HG03342 (cell line): ENCODE measurements around the gene TAF6L.
"Not testable (repeated sequence)": the region's sequence is repeated elsewhere in the genome, so short reads cannot be mapped to it uniquely, and the experiment has no call there.

Source experiments
- ATAC-seq: cut with Tn5 transposase; IDR thresholded peaks from one replicate; pipeline ENCODE4 v1.9.1; 2021; ENCODE audit warnings: mild to moderate bottlenecking, moderate library complexity; ENCODE audit not compliant: unreplicated experiment

TAF6L gene, protein sequence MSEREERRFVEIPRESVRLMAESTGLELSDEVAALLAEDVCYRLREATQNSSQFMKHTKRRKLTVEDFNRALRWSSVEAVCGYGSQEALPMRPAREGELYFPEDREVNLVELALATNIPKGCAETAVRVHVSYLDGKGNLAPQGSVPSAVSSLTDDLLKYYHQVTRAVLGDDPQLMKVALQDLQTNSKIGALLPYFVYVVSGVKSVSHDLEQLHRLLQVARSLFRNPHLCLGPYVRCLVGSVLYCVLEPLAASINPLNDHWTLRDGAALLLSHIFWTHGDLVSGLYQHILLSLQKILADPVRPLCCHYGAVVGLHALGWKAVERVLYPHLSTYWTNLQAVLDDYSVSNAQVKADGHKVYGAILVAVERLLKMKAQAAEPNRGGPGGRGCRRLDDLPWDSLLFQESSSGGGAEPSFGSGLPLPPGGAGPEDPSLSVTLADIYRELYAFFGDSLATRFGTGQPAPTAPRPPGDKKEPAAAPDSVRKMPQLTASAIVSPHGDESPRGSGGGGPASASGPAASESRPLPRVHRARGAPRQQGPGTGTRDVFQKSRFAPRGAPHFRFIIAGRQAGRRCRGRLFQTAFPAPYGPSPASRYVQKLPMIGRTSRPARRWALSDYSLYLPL

DNA sequence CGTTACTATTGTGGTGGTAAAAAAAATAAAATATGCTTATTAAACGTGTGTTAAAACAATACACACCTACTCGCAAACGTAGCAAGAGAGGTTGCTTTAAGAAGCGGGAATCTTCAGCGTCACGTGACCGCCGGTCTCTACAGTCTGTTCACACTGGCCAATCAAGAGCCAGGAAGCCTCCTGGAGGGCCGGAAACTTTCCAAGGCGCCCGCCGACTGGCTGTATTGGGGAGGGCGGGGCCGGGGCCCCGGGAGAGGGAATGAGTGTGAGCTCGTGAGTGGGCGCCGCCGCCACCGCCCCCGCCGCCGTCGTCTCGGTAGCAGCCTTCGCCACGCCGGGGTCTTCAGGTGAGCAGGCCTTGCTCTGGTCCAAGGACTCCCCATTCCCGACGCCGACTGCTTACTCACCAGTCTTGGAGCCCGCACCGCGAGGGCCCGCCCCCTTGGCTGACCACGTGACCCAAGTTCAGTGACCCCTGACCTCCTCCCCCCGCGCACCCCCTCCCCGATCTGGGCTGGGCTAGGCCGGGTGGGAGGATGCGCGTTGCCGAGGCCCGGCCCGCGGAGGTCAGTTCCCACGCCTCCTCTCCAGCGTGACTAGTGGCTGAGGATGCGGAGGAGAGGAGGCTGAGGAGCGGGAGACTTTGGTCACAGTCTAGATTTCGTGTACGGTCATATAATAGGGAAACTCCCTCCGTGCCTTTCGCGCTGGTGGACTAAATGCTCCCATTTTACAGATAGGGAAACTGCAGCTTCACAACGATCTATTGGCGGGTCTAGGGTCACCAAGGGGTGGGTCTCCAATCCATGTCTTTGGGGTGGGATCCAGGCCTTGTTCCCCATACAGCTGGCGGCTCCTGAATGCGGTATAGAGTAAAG, at the start of gene TAF6L:
TAF6L (plus strand) TSS at position 253 of the 878 bp plus-strand sequence. CDS start 4,388 bp downstream, outside the sequence.
- ATAC-seq = peak; percentile 75

- no peak for ATAC-seq
These were observed 49.2 kb upstream of the TAF6L start for GRCh38 chr11:62721994-62722393.

DNA sequence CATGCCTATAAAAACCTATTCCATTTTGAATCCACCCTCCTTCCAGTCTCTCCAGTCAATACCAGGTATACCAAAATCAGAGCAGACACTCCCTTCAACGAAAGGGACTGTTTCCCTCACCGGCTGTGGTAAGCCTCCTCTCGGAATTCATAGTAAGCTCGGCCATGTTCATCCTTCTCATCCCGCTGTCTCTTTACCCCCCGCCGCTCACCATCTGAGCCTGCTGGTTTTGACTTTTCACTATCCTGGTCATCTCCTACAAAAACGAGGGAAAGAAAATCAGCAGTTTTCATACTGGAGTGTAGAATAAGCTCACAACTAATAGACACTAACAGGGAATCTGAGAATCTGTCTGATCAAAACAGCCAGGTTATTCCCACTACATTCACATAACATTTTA, 47.0 kb upstream of the TAF6L start:
- ATAC-seq = no peak

GRCh38 chr11:62725646-62726045, 45.5 kb upstream of the TAF6L start:
- no peak for ATAC-seq

DNA sequence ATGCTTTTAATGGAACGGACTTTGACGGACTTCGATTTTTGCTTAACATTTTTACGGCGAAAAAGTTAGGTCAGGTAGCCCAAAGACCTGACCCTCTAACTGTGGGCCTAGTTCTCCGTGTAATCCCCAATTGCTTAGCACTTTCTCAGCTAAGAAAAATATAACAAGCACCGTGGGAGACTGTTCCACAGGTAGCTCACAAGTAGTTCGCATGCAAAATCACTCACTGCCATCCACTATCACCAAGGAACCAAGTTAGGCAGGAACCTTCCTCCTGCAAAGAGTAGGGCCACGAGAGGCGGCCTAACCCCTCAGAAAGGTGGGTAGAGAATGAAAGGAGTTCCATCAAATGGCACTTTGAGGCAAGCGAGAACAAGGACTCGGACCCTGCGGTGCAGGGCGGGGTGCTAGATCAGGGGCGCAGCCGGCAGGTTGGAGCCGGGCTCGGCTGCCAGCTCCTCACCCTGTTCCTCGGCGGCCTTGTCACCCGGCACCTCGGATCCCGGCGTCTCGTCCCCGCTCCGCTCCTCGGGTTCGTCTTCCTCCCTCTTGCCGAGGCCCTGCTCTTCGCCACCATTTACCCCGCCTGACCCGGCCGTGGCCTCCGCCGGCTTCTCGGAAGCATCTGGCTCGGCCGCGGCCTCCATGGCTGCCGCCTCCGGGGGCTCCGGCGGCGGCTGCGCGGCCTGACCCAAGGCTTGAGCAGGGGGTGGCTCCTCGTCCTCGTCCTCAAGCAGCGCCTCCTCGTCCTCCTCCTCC, 44.9 kb upstream of the TAF6L start:
- no peak for ATAC-seq

DNA sequence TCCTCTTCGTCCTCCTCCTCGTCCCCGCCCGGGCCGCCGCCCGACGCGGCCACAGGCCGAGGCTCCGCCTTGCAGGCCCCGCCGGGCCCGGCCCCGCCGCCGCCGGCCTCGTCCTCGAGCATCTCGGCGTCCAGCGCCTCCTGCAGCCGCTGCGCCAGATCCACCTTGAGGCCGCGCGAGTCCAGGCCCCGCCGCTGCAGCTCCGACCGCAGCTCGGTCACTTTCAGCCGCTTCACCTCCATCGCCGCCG, 44.4 kb upstream of the TAF6L start:
- no peak for ATAC-seq

- ATAC-seq = peak; percentile 69
These were observed 43.9 kb upstream of the TAF6L start, which contains the start of gene HNRNPUL2 for GRCh38 chr11:62727165-62727871. HNRNPUL2 (minus strand) TSS chr11:62727457; CDS start chr11:62727156, 301 bp downstream.

- ATAC-seq = peak; percentile 47
These were observed 43.4 kb upstream of the TAF6L start for GRCh38 chr11:62727872-62728170.

DNA sequence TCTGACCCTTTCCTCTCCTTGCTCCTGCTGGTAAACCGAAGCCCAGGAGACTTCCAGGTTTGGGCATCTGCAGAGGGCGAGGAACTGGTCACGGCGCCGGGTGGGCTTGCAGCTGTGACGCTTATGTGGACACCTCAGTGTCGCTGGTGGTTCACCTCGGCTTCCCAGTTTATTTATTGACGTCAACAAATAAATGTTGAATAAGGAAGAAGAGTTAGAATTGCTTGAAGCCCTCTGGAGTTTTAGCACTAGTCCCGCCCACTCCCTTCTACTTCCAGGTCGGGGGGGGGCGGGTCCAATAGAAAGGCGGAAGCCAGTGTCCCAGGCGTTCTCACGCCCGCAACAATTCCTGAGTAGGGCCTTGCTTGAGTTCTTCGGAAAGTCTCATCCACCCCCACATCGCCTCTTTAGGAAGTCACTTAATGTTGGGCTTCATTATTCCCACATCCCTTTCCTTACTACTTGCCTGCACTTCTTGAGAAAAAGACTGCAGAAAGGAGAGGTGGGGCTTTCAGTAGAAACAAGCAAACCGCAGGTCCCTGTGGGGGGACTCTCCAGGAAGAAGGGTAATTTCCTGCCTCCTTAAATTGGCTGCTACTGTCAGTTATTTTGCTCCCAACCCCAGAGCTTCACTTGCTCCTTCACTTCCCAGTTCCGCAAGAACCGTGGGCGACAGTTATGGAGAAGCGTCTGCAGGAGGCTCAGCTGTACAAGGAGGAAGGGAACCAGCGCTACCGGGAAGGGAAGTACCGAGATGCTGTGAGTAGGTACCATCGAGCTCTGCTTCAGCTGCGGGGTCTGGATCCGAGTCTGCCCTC, 42.8 kb upstream of the TAF6L start, which contains the start of gene TTC9C:
TTC9C (plus strand) TSS at position 316 of the 818 bp plus-strand sequence; CDS start at position 679, 363 bp downstream.
- ATAC-seq = peak; percentile 18

DNA sequence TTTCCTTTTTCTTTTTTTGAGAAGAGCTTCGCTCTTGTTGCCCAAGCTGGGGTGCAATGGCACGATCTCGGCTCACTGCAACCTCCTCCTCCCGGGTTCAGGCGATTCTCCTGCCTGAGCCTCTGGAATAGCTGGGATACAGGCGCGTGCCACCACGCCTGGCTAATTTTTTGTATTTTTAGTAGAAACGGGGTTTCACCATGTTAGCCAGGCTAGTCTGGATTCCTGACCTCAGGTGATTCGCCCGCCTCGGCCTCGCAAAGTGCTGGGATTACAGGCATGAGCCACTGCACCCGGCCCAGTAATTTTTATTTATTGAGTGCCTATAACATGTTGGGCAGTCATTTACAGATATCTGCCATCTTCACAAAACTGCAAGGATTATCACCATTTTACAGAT, 41.1 kb upstream of the TAF6L start:
- not testable (repeated sequence) for ATAC-seq

DNA sequence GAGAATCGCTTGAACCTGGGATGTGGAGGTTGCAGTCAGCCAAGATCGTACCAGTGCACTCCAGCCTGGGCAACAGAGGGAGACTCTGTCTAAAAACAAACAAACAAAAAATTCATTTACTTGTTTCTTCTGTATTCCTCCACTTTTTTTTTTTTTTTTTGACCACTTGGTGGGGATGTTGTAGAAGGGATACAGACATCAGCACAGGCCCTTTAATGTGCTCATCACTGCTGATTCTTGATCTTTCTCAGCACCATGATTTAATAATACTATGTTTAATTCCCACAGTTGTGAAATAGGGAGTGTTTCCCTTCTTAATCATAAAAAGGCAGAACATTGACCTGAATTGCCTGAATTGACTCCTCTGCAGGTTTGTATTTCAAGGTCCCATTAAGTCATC, 38.4 kb upstream of the TAF6L start:
- ATAC-seq = no peak

DNA sequence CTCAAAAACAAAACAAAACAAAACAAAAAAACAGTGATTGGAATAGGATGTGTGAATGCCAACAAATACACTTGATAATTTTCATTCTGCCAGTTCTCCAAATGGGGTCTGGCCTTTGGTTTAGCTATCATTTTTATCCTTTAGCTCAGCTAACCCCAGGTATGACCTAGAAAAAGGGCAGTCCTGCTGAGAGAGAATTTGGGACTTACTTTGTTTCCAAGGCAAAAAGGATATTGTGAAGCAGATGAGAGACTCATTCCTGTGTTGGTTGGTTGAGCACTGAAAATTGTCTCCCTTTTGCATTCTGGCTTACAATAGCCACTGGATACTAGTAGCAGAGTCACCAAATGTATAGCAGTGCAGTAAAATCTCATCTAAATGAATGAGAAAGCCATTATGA, 34.0 kb upstream of the TAF6L start:
- ATAC-seq = no peak

DNA sequence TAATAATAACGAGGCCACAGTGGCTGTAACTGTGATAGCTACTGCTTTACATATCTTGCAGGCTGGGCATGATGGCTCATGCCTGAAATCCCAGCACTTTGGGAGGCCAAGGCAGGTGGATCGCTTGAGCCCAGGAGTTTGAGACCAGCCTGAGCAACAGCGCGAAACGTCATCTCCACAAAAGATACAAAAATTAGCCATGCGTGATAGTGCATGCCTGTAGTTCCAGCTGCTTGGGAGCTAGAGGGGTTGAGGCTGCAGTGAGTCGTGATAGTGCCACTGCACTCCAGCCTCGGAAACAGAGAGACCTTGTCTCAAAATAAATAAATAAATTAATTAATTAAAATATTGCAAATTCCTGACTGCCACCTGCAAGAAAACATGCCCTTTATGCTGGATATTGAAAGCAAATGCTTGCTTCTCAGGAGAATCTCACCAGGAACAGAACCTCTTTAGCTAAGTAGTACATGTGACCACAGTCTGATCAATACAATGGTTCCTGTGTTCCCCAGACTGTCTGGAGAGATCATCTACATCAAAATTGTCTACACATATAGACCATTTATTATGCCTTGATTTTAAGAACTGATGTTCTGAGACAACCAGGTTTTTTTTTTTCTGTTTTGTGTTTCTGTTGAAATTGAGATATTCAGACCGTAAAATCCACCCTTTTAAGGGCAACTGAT, 23.6 kb upstream of the TAF6L start:
- no peak for ATAC-seq

DNA sequence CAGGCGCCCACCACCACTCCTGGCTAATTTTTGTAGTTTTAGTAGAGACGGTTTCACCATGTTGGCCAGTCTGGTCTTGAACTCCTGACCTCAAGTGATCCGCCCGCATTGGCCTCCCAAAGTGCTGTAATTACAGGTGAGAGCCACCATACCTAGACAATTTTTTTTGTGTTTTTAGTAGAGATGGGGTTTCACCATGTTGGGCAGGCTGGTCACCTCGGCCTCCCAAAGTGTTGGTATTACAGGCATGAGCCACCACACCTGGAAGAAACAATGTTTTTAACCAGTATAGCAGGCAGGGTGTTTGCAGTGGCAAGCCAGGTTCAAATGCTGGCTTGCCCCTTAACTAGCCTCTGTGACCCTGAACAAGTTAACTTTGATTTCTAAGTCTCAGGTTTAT, 21.3 kb upstream of the TAF6L start:
- not testable (repeated sequence) for ATAC-seq

DNA sequence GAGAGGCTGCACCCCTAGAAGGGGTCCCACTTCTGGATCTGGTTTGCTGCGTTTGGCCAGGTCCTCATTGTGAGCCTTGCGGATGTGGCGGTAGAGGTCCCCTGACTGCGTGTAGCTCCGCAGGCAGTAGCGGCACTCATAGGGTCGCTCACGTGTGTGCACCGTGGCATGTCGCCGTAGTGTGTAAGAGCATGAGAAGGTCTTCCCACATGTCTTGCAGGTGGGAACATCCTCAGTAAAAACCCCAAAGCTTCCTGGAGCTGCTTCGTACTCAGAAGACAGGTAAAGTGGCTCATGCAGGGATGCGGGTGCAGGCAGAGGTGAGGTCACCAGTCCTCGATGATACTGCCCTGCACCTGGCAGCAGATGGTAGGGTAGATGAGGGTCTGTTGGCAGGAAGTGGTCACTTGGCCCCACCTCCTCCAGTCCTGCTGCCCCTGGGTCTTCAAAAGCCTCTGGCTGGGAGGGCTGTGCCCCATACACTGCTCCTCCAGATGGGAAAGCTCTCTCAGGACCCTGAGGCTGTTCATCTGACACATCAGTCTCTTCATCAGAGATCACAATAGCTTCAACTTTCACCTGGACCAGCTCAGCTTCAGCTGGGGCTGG, 18.9 kb upstream of the TAF6L start:
- ATAC-seq = no peak

- peak; percentile 3 for ATAC-seq
These were observed 18.0 kb upstream of the TAF6L start for GRCh38 chr11:62752994-62753735.

DNA sequence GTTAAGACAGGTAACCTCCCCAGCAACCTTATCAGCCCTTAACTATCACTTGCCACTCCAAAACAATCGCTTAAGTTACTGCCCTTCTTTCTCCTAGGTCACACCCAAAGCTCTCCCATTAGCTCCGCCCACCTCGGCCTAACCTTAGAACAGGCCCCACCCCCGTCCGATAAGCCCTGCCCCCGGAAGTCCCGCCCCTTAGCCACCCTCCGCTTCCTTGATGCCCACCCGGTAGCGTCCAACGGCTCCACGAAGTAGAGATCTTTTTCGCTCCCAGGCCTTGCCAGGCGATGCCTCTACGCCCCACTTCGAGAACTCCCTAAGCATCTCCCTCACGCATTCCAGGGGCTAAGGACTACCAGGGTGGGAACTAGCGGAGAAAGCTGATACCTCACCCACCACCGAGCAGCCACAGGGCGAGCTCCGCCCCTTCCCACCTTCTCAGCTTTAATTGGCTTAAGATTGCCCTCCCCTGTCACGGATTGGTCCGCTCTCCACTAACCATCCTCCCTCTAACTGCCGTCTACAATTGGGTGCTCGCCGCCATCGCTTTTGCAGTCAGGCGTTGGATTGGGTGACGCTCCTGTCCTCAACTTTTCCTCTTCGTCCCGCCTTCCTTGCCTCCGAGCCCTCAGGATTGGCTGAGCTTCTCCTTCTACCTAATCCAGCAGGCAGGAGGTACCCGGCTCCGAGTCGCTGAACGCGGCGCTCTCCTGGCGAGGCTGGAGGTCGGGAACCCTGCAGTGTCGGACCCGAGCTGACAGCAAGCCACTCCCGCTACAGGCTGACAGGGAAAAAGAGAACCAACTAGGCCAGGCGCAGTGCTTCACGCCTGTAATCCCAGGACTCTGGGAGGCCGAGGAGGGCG, 17.2 kb upstream of the TAF6L start, which contains the start of gene ZBTB3:
ZBTB3 (minus strand) TSS at position 425 of the 868 bp plus-strand sequence. CDS start 496 bp downstream, outside the sequence.
- peak; percentile 93 for ATAC-seq
